Measurements from ENCODE around the gene GFM2.
A peak's percentile ranks its signal among the peaks of the same experiment; 100 is the strongest.

GFM2 gene

DNA sequence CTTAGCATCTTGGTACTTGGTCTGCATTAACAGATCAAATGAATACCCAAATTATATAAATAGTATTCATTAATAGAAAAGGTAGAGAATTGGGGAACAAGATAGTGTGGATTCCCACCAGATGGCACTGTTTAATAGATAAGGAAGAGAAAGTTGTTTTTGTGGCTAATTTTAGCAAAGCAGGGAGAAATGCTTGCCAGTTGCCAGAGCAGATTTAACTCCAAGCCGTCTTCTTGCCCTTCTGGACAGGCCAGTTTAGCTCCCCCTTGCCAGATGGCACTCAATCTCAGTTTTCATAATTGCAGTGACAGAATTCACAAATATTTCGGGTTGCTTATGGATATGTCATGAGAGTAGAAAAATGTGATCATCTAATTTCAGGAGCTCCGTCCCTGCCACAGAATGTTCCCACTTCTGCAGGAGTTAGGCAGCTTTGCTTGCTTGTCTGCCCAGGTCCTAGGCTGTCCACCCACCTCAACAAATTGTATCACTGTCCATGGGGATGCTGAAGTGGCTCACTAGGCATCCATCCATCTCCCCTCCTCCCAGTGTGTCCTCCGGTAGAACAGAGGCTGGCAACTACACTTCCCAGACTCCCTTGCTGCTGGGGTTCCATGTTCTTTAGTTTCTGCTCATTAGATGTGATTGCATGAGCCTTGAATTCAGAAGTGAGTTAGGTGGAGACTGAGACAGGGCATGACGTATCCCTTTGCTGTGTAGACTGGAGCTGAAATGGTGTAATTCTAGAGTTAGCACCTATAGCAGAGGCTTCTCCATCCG, 93.7 kb downstream of the GFM2 start:
- H3K4me1 ChIP-seq (ENCODE audit: insufficient read depth, poor library complexity, severe bottlenecking): no peaks in the 10 kb centered on the region
- H3K27ac ChIP-seq (ENCODE audit: poor library complexity, severe bottlenecking): no peak overlapping the region
- H3K4me3 ChIP-seq (ENCODE audit: severe bottlenecking): no peak overlapping the region
- H3K27me3 ChIP-seq (ENCODE audit: insufficient read depth, poor library complexity, severe bottlenecking): no peaks in the 10 kb centered on the region
- ATAC-seq (ENCODE audit: low read depth): peak; percentile 49
- H3K9me3 ChIP-seq (ENCODE audit: severe bottlenecking): no peaks in the 10 kb centered on the region
- TF ChIP-seq CTCF (IDR thresholded peaks at IDR 0.05; ENCODE audit: poor library complexity, severe bottlenecking): peak; percentile 91
- no peaks in the 10 kb centered on the region for H3K36me3 ChIP-seq (ENCODE audit: low read depth)
- DNase-seq (ENCODE audit: low spot score): no peak

- no peaks in the 10 kb centered on the region for H3K4me1 ChIP-seq (ENCODE audit: insufficient read depth, poor library complexity, severe bottlenecking)
These were observed 94.6 kb downstream of the GFM2 start for GRCh38 chr5:74672215-74672877.

More at GRCh38 chr5:74672215-74672877, 94.6 kb downstream of the GFM2 start:
- no peak for ATAC-seq (ENCODE audit: low read depth)
- no peaks in the 10 kb centered on the region for H3K27me3 ChIP-seq (ENCODE audit: insufficient read depth, poor library complexity, severe bottlenecking)
- H3K27ac ChIP-seq (ENCODE audit: poor library complexity, severe bottlenecking): no peak overlapping the region
- no peak overlapping the region for H3K4me3 ChIP-seq (ENCODE audit: severe bottlenecking)
- H3K9me3 ChIP-seq (ENCODE audit: severe bottlenecking): no peaks in the 10 kb centered on the region
- TF ChIP-seq CTCF (IDR thresholded peaks at IDR 0.05; ENCODE audit: poor library complexity, severe bottlenecking): no peak
- H3K36me3 ChIP-seq (ENCODE audit: low read depth): no peaks in the 10 kb centered on the region
- DNase-seq (ENCODE audit: low spot score): no peak
